GM21825 (cell line): Measurements from ENCODE around the gene RUNX2.

ENCODE experiments used
- ATAC-seq: cut with Tn5 transposase; IDR thresholded peaks from one replicate; pipeline ENCODE4 v1.9.1; 2021; ENCODE audit warnings: mild to moderate bottlenecking, moderate library complexity; ENCODE audit not compliant: unreplicated experiment

The RUNX2 gene

GRCh38 chr6:45431317-45432065, 103.4 kb downstream of the RUNX2 start:
- ATAC-seq, result no peak

DNA sequence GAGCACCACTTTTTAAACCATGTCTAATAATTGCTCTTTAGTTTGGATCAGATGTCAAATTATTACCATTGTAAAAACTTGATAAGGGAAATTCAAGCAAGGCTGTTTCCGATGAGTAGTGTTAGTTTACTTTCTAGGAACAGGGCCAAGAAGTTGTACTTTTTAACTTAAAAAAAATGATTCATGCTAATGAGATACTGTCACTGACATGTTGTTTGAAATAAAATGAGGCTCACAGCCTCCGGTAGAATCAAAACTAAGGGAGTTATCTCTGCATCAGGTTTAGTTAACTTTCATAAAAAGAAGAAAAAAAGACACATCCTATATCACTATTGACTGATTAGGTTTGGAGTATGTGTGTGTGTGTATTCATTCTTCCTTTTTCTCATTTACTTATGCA, 104.8 kb downstream of the RUNX2 start:
- ATAC-seq, result no peak

DNA sequence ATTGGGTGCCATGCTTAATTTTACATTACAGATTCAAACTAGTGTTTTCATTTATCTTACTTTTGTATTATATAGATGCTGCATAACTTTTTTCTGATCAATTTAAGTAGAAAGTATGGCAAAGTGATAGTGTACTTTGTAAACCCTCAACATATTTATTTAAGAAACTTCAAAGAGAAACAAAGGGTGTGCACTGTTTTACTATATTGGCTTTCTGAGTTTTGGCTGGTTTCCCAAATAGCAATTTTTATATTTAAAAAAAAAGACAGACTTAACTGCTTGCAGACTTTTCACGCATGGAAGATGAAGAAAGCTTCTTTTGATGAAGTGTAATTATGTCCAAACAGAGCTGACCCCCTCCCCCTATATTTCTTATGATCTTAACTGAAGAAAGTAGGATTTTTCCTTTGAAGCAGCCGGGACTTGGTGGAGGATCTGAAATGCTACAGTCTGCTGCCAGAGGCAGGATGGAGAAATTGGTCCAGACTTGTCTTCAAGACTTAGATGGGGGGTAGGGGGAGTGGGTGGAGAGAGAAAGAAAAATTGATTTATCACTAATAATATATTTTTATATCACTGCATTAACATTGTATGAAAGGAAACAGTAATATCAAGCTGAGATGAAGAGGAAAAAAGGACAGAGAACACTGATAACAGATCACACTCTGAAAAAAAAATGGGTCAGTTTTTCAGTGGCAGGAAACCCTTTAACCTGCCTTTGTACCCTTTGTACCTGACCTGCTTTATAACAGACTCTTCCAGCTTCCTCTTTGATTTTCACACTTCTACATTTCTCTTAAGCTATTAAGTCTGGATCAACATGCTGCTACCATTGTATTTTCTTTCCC, 105.6 kb downstream of the RUNX2 start:
- ATAC-seq, result no peak

- ATAC-seq, result no peak
Measured at GRCh38 chr6:45434381-45434700, 106.2 kb downstream of the RUNX2 start.

DNA sequence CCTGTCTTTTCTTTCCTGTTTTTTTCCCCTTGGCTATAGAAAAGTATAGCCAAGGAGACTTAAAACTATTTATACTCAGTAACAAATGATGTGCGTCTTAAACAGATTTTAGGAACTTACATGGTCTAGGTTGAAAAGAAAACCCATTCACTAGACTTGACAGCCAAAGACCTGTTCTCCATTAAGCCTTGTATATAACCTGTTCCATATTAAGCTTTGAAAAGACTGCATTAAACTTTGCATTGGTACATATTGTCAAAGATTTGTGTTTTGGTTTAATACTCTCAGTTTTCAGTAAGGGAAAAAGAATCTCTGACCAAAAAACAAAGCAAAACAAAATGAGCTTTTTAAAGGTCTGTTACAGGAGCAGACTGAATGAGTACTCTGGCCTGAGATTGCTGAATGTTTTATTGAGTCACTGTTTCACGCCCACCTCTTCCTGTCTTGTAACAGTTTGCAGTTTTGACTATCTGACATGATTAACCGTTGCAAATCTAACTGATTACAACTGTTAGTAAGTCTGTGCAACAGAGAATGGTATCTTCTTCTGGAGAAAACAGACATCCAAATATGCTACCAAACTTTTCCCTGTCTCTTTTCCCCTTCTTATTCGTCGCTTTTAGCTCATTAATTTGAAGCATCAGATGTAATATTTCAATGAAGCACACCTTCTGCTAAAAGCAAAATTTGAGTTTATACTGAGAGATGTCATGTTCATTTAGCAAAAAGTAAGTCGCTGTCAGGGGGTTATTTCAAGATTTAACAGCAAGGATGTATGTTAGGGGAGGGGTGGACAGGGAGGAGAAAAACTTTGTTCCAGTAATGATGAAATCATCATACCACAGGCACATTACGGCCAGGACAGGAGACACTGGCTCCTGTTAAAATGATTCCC, 108.7 kb downstream of the RUNX2 start:
- ATAC-seq, result no peak

- no peak for ATAC-seq
Measured at GRCh38 chr6:45437439-45437815, 109.3 kb downstream of the RUNX2 start.

- no peak for ATAC-seq
Measured at GRCh38 chr6:45438151-45438550, 110.0 kb downstream of the RUNX2 start.

- no peak for ATAC-seq
Measured at GRCh38 chr6:45438849-45439406, 110.8 kb downstream of the RUNX2 start.

DNA sequence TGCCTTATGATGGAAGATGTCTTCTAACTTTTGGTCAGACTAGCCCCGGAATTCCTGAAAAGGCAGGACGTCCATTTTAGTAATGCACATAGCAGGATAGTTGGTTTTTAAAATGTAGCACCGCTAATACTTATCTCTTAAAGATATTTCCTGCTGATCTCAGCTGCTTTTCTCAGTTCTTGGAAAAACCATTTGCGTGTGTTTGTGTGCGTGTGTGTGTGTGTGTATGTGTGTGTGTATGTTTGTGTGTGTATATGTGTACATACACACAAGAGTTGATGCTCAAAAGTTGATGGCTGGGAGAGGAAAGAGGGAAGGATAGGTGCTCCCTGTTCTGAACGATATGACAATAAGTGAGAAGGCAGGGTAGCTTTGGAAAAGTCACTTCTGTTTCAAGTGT, 111.3 kb downstream of the RUNX2 start:
- no peak for ATAC-seq

GRCh38 chr6:45439861-45440388, 111.8 kb downstream of the RUNX2 start:
- no peak for ATAC-seq

GRCh38 chr6:45441851-45442453, 113.8 kb downstream of the RUNX2 start:
- ATAC-seq, result no peak

- no peak for ATAC-seq
Measured at GRCh38 chr6:45442716-45443115, 114.6 kb downstream of the RUNX2 start.

- no peak for ATAC-seq
Measured at GRCh38 chr6:45445364-45445748, 117.2 kb downstream of the RUNX2 start.

GRCh38 chr6:45445749-45446549, 117.8 kb downstream of the RUNX2 start:
- no peak for ATAC-seq

DNA sequence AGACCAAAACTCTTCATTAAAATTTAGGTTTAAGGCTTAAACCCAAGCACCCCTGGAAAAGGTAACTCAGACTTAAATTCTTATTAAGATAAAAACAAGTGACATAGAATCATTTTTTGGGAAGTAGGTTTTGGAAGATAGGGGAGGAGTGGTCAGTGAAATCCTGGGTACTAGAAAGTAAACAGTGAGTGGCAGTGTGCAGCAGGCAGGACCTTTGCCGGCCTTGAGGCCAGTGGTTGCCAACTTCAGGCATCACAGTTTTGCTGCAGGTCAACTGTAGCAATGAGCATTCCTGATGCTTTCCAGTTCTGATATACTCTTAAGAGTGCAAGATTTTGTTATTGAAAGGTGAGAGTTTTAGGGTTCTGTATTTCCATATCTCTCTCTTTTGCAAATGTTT, 118.9 kb downstream of the RUNX2 start:
- no peak for ATAC-seq

- ATAC-seq, result no peak
Measured at GRCh38 chr6:45447716-45448115, 119.6 kb downstream of the RUNX2 start.

DNA sequence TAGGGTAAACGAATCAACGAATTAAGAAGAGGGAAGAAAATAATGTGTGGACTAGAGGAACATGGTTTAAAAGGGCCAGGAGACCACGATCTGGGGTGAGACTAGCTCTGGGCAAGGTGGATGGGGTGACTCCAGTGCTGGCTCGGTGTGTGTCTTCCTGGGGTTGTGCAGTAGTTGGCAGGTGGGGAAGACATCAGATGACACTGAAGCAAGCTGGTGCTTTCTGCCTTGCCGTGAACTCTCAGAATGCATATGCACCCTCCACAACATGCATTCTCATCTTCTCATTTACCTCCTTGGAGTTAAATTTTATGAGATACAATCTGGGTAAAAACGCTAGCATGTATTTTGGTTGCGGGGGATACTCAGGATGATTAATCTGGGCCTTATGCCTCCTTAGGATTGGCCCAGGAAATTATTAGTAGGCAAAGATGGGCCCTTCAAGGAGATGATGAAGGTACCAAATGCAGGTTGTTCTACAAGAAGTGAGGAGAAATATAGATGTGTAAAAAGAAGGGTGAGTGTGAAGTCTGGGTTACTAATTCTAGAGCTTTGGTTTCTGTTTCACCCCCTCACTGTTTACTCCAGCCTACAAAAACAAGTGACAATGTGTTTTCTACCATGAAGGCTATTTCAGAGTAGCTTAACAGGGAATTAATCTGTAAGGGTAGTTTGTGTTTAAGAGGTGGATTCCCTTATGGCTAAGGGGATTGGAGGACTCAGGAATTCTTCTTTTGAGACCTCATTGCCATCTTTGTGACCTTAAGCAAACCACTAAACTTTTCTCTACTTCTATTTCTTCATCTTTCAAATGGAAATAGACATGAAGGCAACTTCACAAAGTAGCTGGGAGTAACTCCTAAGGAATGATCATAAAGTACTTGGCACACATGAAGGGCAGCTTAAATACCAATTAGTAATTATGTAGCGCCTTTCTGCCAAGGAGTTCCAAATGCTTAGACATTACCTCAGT, 120.6 kb downstream of the RUNX2 start:
- ATAC-seq, result no peak

DNA sequence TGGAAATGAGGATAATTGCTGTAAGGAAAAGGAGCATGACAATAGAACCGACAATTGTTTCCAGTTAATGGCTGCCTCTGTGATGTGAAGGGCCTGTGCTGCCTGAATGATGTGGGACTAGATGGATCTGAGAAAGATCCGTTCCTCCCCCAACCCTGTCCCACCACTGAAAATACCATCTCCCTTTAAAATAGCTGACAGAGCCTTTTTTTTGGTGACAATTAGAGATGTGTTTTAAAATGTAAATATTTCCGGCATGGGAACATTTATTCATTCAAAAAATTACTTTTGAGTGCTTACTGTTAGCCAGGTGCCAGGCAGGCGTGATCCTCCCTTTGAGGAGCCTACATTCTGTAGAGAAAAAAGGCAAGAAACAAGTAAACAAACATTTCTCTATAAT, 122.0 kb downstream of the RUNX2 start:
- no peak for ATAC-seq

DNA sequence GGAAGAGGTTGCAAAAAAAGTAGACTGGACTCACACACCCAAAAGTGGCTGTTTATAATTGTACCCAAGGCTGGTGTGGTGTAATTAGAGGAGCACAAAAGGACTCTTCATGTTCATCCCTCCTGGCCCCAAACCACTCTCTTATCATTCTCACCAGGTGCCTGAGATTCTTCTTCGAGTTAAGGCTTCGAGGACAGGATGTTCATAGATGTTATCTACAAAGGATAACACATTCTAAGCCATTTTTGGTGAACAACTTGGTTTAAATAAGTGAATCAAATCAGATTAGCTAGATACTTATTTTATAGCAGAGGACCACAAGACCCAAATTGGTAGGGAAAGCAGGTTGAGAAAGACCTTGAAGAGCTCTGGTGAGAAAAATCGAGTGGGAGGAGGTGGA, 122.7 kb downstream of the RUNX2 start:
- no peak for ATAC-seq
